ENCODE results near the gene EGFLAM. TPM values are rescaled to one million over a fixed set of nuclear protein-coding genes. Genes with fewer than 3 reads are reported as not detected.

EGFLAM gene
- polyA plus RNA-seq, 1 donor from 2014 or later: not detected

- H3K27me3 ChIP-seq (ENCODE audit: insufficient read depth, low read depth, low read length): no peaks in the 10 kb centered on the region
- no peak overlapping the region for H3K4me2 ChIP-seq (ENCODE audit: low read length)
- H4K20me1 ChIP-seq (ENCODE audit: insufficient read depth): no peaks in the 10 kb centered on the region
- H3K9me2 ChIP-seq (ENCODE audit: insufficient read depth, low read length): no peaks in the 10 kb centered on the region
- no peak overlapping the region for H3K9ac ChIP-seq (ENCODE audit: low read length)
- H3K36me3 ChIP-seq (ENCODE audit: insufficient read depth, low read length): no peaks in the 10 kb centered on the region
- H3F3A ChIP-seq (ENCODE audit: insufficient read depth, low read length, poor library complexity, severe bottlenecking): no peaks in the 10 kb centered on the region
- no peak overlapping the region for H3K27ac ChIP-seq (ENCODE audit: low read length)
- no peak overlapping the region for H2AFZ ChIP-seq (ENCODE audit: low read depth, low read length)
- TF ChIP-seq REST (IDR thresholded peaks at IDR 0.05; ENCODE audit: borderline replicate concordance) (no peak), EZH2 (IDR thresholded peaks at IDR 0.05; ENCODE audit: borderline replicate concordance, insufficient read depth, low read length, poor library complexity, severe bottlenecking) (no peak), SMC3 (conservative IDR thresholded peaks at IDR 0.05; ENCODE audit: poor library complexity) (no peak)
- no peak overlapping the region for H3K4me3 ChIP-seq (ENCODE audit: low read length)
- H3K9me3 ChIP-seq (ENCODE audit: low read length): no peaks in the 10 kb centered on the region
- no peaks in the 10 kb centered on the region for H3K79me2 ChIP-seq (replicated peaks; ENCODE audit: insufficient read depth, low read length)
These were observed 175.0 kb downstream of the EGFLAM start for GRCh38 chr5:38433160-38433861.

GRCh38 chr5:38434966-38435705 lies 176.8 kb downstream of the EGFLAM start:
- H3K27me3 ChIP-seq (ENCODE audit: insufficient read depth, low read depth, low read length): no peaks in the 10 kb centered on the region
- no peaks in the 10 kb centered on the region for H3F3A ChIP-seq (ENCODE audit: insufficient read depth, low read length, poor library complexity, severe bottlenecking)
- H3K4me2 ChIP-seq (ENCODE audit: low read length): no peak overlapping the region
- no peak overlapping the region for H3K9ac ChIP-seq (ENCODE audit: low read length)
- no peak overlapping the region for H2AFZ ChIP-seq (ENCODE audit: low read depth, low read length)
- H3K27ac ChIP-seq (ENCODE audit: low read length): no peak overlapping the region
- H3K9me3 ChIP-seq (ENCODE audit: low read length): no peaks in the 10 kb centered on the region
- H3K4me3 ChIP-seq (ENCODE audit: low read length): no peak overlapping the region
- no peaks in the 10 kb centered on the region for H3K79me2 ChIP-seq (replicated peaks; ENCODE audit: insufficient read depth, low read length)
- no peak for TF ChIP-seq EZH2 (IDR thresholded peaks at IDR 0.05; ENCODE audit: borderline replicate concordance, insufficient read depth, low read length, poor library complexity, severe bottlenecking)
- no peak for TF ChIP-seq POLR2AphosphoS5 (IDR thresholded peaks at IDR 0.05)
- TF ChIP-seq MXI1 (conservative IDR thresholded peaks at IDR 0.05; ENCODE audit: poor library complexity, severe bottlenecking): no peak
- no peak for TF ChIP-seq TAF1 (IDR thresholded peaks at IDR 0.05; ENCODE audit: low read depth)
- no peak for TF ChIP-seq RAD21 (conservative IDR thresholded peaks at IDR 0.05)
- no peak for TF ChIP-seq CTCF (IDR thresholded peaks at IDR 0.05; ENCODE audit: poor library complexity, severe bottlenecking)
- TF ChIP-seq SMC3 (conservative IDR thresholded peaks at IDR 0.05; ENCODE audit: poor library complexity): no peak
- no peaks in the 10 kb centered on the region for H3K36me3 ChIP-seq (ENCODE audit: insufficient read depth, low read length)
- no peaks in the 10 kb centered on the region for H3K9me2 ChIP-seq (ENCODE audit: insufficient read depth, low read length)
- no peaks in the 10 kb centered on the region for H4K20me1 ChIP-seq (ENCODE audit: insufficient read depth)

Measured in neural cell (in vitro differentiated cells).